OCI-LY1 (cell line): Measurements from ENCODE around the gene VSIG10L2.

Experiments
- CTCF ChIP-seq: fragments of 200-600 bp; sonication (generic), shearing (Covaris generic); IDR thresholded peaks from 2 replicates; pipeline ENCODE4 v1.5.1; 2017; ENCODE audit warnings: mild to moderate bottlenecking, antibody characterized with exemption, low read length, moderate library complexity, mixed read lengths
- EZH2 ChIP-seq: fragments of 200-600 bp; sonication (generic), shearing (Covaris generic); IDR thresholded peaks from 2 replicates; pipeline ENCODE4 v1.8.0; 2017; ENCODE audit warnings: borderline replicate concordance, mixed run types, mild to moderate bottlenecking, antibody characterized with exemption, low read length, moderate library complexity, mixed read lengths

DNA sequence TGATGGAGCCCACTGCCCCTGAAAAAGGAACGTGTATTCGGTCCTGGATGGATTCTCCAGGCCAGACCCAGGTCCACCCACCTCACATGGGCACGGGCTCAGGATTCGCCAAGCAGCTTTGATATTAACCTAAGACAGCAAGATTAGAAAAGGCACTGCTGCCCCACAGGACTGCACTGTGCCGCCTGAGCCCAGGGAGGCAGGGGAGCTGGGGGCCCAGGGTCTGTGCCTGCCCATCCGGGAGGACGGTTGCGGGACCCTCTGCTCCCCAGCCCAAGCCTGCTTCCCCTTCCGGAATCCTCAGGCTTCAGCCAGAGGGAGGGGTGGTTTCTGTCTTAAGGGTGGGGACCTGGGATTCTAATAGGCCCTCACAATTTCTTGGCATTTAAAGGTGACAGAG is 13.5 kb upstream of the VSIG10L2 start:
- TF ChIP-seq CTCF (no peak), EZH2 (no peak)
